SK-N-SH (cell line): ENCODE results near the gene CEP85. TPM values are rescaled to one million over a fixed set of nuclear protein-coding genes. Genes with fewer than 3 reads are reported as not detected.

Experiments used
- CTCF ChIA-PET: fragments of 300-600, 350-600 bp; formaldehyde crosslinking; extraction: SDS; loops from one replicate; lab custom pipeline; 2021; lab: Yijun Ruan, JAX
- POLR2A ChIA-PET: fragments of 350-600 bp; sonication (Branson Sonifier 250); formaldehyde crosslinking; extraction: SDS; loops from one replicate; lab custom pipeline; 2020; ENCODE audit warnings: antibody characterized with exemption, inconsistent platforms; lab: Yijun Ruan, JAX
- DNase-seq: peaks from one replicate; pipeline ENCODE4 v3.0.0; 2012
- H2AFZ ChIP-seq: fragments of 200-600 bp; sonication (generic); 2 replicates; pipeline ENCODE4 v1.8.1; 2016; ENCODE audit warnings: antibody characterized with exemption, mild to moderate bottlenecking, low read depth
- H3F3A ChIP-seq: fragments of 200-600 bp; sonication (generic); replicated peaks from 2 replicates; pipeline ENCODE3; 2016; ENCODE audit warnings: antibody characterized with exemption, mild to moderate bottlenecking; ENCODE audit not compliant: insufficient read depth
- H3K27ac ChIP-seq, 2 experiments: fragments of 200-500 bp in 1 of 2; fragments of 200-600 bp in 1 of 2; sonication (Bioruptor generic) in 1 of 2; sonication (generic), shearing (Covaris generic) in 1 of 2; 2 replicates each; pipeline versions ENCODE4 v1.5.1 to v1.6.1; 2014 to 2016; ENCODE audit warnings: low read depth in 2 of 2, inconsistent platforms in 1 of 2, low read length in 1 of 2, mild to moderate bottlenecking in 1 of 2, mixed read lengths in 1 of 2
- H3K27me3 ChIP-seq: fragments of 200-600 bp; sonication (generic), shearing (Covaris generic); 2 replicates; pipeline ENCODE4 v1.6.1; 2016; ENCODE audit warnings: mixed run types; ENCODE audit not compliant: insufficient read depth
- H3K36me3 ChIP-seq, 2 experiments: fragments of 200-500 bp in 1 of 2; fragments of 200-600 bp in 1 of 2; sonication (Bioruptor generic) in 1 of 2; sonication (generic) in 1 of 2; replicated peaks in 1 of 2; 2 replicates each; pipeline versions ENCODE3 to v1.5.1; 2014 to 2016; ENCODE audit warnings: low read length in 1 of 2, mild to moderate bottlenecking in 1 of 2; ENCODE audit not compliant: insufficient read depth in 2 of 2, control insufficient read depth in 1 of 2
- H3K4me1 ChIP-seq, 2 experiments: fragments of 200-500 bp in 1 of 2; fragments of 200-600 bp in 1 of 2; sonication (Bioruptor generic) in 1 of 2; sonication (generic), shearing (Covaris generic) in 1 of 2; 2 replicates each; pipeline versions ENCODE4 v1.5.1 to v1.6.1; 2014 to 2016; ENCODE audit warnings: low read depth in 1 of 2, low read length in 1 of 2, mixed run types in 1 of 2; ENCODE audit not compliant: insufficient read depth in 2 of 2, control insufficient read depth in 1 of 2
- H3K4me2 ChIP-seq: fragments of 200-600 bp; sonication (generic), shearing (Covaris generic); 2 replicates; pipeline ENCODE4 v1.6.1; 2017; ENCODE audit warnings: mixed run types
- H3K4me3 ChIP-seq, 2 experiments: fragments of 200-500 bp in 1 of 2; fragments of 200-600 bp in 1 of 2; sonication (Bioruptor generic) in 1 of 2; sonication (generic), shearing (Covaris generic) in 1 of 2; 2 replicates each; pipeline versions ENCODE4 v1.5.1 to v1.8.1; 2014 to 2016; ENCODE audit warnings: low read depth in 2 of 2, inconsistent platforms in 1 of 2, low read length in 1 of 2, mild to moderate bottlenecking in 1 of 2, mixed read lengths in 1 of 2, moderate library complexity in 1 of 2
- H3K79me2 ChIP-seq: fragments of 200-600 bp; sonication (generic); 2 replicates; pipeline ENCODE4 v1.8.1; 2017; ENCODE audit warnings: mild to moderate bottlenecking; ENCODE audit not compliant: insufficient read depth
- H3K9ac ChIP-seq: fragments of 200-600 bp; sonication (generic); 2 replicates; pipeline ENCODE4 v1.6.1; 2017; ENCODE audit warnings: mixed run types
- H3K9me2 ChIP-seq: fragments of 200-600 bp; sonication (generic); 2 replicates; pipeline ENCODE4 v1.6.1; 2017; ENCODE audit warnings: mixed run types
- H3K9me3 ChIP-seq: fragments of 200-600 bp; sonication (generic); 2 replicates; pipeline ENCODE4 v1.6.1; 2017; ENCODE audit warnings: mixed run types, mild to moderate bottlenecking, moderate library complexity
- H4K20me1 ChIP-seq: fragments of 200-600 bp; sonication (generic); 2 replicates; pipeline ENCODE4 v1.6.1; 2017; ENCODE audit warnings: mild to moderate bottlenecking, mixed run types; ENCODE audit not compliant: insufficient read depth
- CTCF ChIP-seq: fragments of 200-600 bp; sonication (generic); IDR thresholded peaks from 2 replicates; pipeline ENCODE4 v1.6.1; 2017; ENCODE audit warnings: antibody characterized with exemption, mild to moderate bottlenecking, moderate library complexity
- EZH2phosphoT487 ChIP-seq: fragments of 200-600 bp; sonication (generic); IDR thresholded peaks from 2 replicates; pipeline ENCODE4 v1.6.1; 2017; ENCODE audit warnings: low read depth, mixed run types, mild to moderate bottlenecking, antibody characterized with exemption, moderate library complexity, borderline replicate concordance
- FOSL2 ChIP-seq: IDR thresholded peaks from 2 replicates; pipeline ENCODE4 v1.4.0; 2012; ENCODE audit warnings: low read depth, mild to moderate bottlenecking, moderate library complexity, borderline replicate concordance
- GABPA ChIP-seq: IDR thresholded peaks from 2 replicates; pipeline ENCODE4 v1.4.0; 2012; ENCODE audit warnings: low read depth, mild to moderate bottlenecking
- JUND ChIP-seq: IDR thresholded peaks from 2 replicates; pipeline ENCODE4 v1.4.0; 2012
- MAX ChIP-seq: IDR thresholded peaks from 2 replicates; pipeline ENCODE4 v1.4.0; 2012; ENCODE audit warnings: low read depth
- MXI1 ChIP-seq: IDR thresholded peaks from 2 replicates; pipeline ENCODE4 v1.6.1; 2012; ENCODE audit warnings: mild to moderate bottlenecking, low read depth, low read length, improper control_type of control experiment
- RAD21 ChIP-seq: IDR thresholded peaks from 2 replicates; pipeline ENCODE4 v1.6.1; 2012; ENCODE audit warnings: mild to moderate bottlenecking, low read length
- SIN3A ChIP-seq: IDR thresholded peaks from 2 replicates; pipeline ENCODE4 v1.6.1; 2012; ENCODE audit warnings: low read depth, mild to moderate bottlenecking, low read length, moderate library complexity, borderline replicate concordance
- SMC3 ChIP-seq: IDR thresholded peaks from 2 replicates; pipeline ENCODE4 v1.6.1; 2012; ENCODE audit warnings: low read depth, low read length, improper control_type of control experiment
- TCF12 ChIP-seq: IDR thresholded peaks from 2 replicates; pipeline ENCODE4 v1.4.0; 2012
- TEAD4 ChIP-seq: IDR thresholded peaks from 2 replicates; pipeline ENCODE4 v1.4.0; 2012; ENCODE audit warnings: mild to moderate bottlenecking, borderline replicate concordance; ENCODE audit not compliant: insufficient read depth
- WGBS: methylation state at CpG from one replicate; pipeline ENCODE4 v1.1.6; 2017; ENCODE audit warnings: low lambda C conversion rate; 5-methylcytosine and 5-hydroxymethylcytosine counted together
- polyA plus RNA-seq, 3 experiments: library from polyadenylated mRNA; depleted of rRNA; stranded (reverse); fragments of >200 nt; gene quantifications; 2 replicates each; pipeline ENCODE4 v1.2.3, GENCODE V29; 2012

The CEP85 gene
- polyA plus RNA-seq, 1 of the 3 experiments (the other 2 are of a cell fraction): 12.1 TPM

- TF ChIP-seq MXI1 (no peak), SIN3A (no peak)
These were observed 50.0 kb downstream of the CEP85 start (continued) for GRCh38 chr1:26283871-26284596.

- CTCF ChIA-PET: interaction anchor here (0.6 to 10.7 kb wide), 32 partner anchors 9 to 154 kb away, joined by 3 to 213 read pairs (median 6); partner anchors contain the start of genes CD52, CEP85, LIN28A and UBXN11
- H3K4me2 ChIP-seq: peak overlapping the region; percentile 56; the same call in 1 of the 2 replicates
- H3K4me3 ChIP-seq: no peak overlapping the region; a peak in 1 of 4 replicates
- WGBS: 43% methylated on average over 19 of the region's 22 CpGs
- H3K27ac ChIP-seq: peak overlapping the region in 1 of 2 experiments; percentile 50; a peak in 2 of 4 replicates
- H3K79me2 ChIP-seq: peaks cover 48% of the 10 kb centered on the region
- no peaks in the 10 kb centered on the region for H3K9me3 ChIP-seq
- POLR2A ChIA-PET: interaction anchor here (0.5 kb wide), 1 partner anchor 79 kb away, joined by 5 read pairs; no protein-coding TSS in a partner anchor
- DNase-seq: peak; percentile 84
- H3K9ac ChIP-seq: no peak overlapping the region
- peaks cover 28 to 33% of the 10 kb centered on the region in 2 experiments; a peak in 3 of 4 replicates for H3K4me1 ChIP-seq
- H3F3A ChIP-seq: peaks cover 19% of the 10 kb centered on the region
- H3K9me2 ChIP-seq: no peaks in the 10 kb centered on the region
- peaks cover 9 to 11% of the 10 kb centered on the region in 2 experiments for H3K36me3 ChIP-seq
- no peak overlapping the region for H2AFZ ChIP-seq
- no peaks in the 10 kb centered on the region for H3K27me3 ChIP-seq
- no peak for TF ChIP-seq EZH2phosphoT487
- peak; percentile 42; the same call in 1 of the 2 replicates for TF ChIP-seq JUND
- peak; percentile 63 for TF ChIP-seq SMC3
- peak; percentile 66 for TF ChIP-seq RAD21
- TF ChIP-seq CTCF: peak; percentile 75
- TF ChIP-seq MAX: peak; percentile 92
- 0 out of 2 replicates have a peak, but pooled peaks have one; percentile 6 for TF ChIP-seq TCF12
- peak; percentile 80 for TF ChIP-seq FOSL2
- TF ChIP-seq GABPA: no peak
- no peak for TF ChIP-seq TEAD4
- H4K20me1 ChIP-seq: peaks cover 33% of the 10 kb centered on the region
These were observed 50.8 kb downstream of the CEP85 start for GRCh38 chr1:26284597-26285347.
